Stimulated activated CD4-positive, alpha-beta T cell treated with anti-CD3 and anti-CD28 coated beads, Interleukin-15, amount 100 ng/mL, for 48 hours (primary cell): ENCODE measurements around the gene DSTN.

Experiments
- DNase-seq, 2 donors: peaks; one replicate each; pipeline ENCODE4 v3.0.0-alpha.2; 2020; ENCODE audit warnings: low read depth in 2 of 2

DSTN gene

DNA sequence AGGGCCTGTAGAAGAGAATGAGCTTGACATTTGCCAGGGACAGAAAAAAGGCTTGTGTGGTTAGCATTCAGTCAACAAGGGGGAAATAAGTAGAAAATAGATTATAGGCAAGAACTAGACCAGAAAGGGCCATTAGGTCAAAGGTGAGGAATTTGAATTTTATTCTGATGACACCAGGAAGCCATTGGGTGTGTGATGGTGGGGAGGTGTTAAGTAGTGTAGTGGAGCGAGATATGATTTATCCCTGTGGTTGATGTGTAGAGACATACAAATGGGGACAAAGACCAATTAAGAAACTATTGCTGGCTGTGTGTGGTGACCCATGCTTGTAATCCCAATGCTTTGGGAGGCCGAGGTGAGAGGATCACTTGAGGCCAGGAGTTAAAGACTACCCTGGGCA lies 11.0 kb downstream of the DSTN start:
- DNase-seq, result no peak

DNA sequence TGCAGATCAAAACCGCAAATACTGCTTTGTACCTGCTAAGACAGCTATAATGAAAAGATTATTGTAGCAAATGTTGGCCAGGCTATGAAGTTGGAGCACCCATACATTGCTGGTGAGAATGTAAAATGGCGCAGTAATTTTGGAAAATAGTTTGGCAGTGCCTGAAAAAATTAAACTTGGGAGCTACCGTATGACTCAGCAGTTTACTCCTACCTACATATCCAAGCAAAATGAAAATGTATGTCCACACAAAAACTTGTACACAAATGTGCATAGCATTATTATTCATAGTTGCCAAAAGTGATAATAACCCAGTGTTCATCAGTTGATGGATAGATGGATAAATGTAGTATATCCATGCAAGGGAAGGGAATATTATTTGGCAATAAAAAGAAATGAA lies 13.3 kb downstream of the DSTN start:
- no peak for DNase-seq

DNA sequence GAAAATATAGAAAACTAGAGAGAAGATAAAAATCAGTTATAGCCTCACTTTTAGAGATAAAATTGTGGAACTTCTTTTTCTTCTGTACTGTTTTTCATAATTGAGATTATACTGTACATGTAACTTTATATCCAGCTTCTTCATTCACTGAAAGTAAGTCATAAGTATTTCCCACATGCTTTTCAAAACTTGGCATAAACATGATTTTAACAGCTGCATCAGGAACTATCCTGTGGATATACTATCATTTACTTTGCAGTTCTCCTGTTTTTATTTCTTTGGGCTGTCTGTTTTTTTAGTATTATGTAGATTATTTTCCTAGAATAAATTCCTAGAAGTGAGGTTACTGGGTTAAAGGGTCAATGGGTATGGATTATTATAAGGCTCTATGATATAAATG lies 14.8 kb downstream of the DSTN start:
- no peak for DNase-seq

DNA sequence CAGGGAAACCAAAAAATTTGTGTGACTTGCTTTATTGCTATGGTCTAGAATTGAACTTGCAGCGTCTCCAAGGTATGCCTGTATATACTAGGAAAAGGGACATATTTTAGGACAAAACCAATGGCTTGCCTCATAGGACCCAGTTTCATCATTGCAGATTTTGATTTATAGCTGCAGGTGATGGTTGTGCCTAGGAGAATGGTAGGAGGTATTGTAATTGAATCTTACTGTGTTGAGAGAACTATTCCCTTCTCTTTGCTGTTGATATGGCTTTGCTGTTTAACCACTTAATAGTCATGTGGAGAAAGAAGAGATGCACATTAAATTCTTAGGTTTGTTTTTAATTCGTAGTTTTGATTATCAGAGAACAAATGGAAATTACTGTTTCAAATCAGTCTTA lies 16.4 kb downstream of the DSTN start:
- DNase-seq, result no peak

DNA sequence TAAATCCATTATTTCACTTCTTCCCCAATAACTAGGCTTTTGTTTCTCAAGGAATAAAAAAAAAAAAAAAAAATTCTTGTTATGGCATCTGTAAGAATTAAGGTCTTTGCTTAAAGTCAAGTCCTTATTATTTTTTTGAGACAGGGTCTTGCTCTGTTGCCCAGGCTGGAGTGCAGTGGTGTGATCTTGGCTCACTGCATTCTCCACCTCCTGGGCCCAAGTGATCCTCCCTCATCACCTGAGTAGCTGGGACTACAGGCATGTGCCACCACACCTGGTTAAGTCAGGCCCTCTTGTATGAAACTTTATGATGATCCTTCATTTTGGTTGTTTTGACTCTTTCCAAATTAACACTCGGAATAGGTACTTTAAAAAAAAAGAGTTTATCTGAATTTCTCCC lies 17.3 kb downstream of the DSTN start:
- DNase-seq, result no peak

DNA sequence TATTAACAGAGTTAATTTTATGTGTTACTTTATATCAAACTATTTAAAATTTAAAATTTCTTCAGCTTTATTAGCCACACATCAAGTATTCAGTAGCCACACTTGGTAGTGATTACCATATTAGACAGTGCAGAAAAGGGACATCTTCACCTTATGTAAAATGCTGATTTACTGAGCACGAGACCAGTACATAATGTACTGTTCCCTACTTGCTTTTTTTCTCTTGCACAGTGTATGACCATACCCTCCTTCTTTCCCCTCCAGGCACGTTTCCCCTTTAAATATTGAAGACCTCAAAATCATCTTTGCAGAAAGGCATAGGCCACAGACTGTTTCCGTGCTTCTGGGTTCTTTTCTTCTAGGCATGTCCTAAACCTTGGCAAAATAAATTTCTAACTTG lies 17.9 kb downstream of the DSTN start:
- DNase-seq, result no peak

DNA sequence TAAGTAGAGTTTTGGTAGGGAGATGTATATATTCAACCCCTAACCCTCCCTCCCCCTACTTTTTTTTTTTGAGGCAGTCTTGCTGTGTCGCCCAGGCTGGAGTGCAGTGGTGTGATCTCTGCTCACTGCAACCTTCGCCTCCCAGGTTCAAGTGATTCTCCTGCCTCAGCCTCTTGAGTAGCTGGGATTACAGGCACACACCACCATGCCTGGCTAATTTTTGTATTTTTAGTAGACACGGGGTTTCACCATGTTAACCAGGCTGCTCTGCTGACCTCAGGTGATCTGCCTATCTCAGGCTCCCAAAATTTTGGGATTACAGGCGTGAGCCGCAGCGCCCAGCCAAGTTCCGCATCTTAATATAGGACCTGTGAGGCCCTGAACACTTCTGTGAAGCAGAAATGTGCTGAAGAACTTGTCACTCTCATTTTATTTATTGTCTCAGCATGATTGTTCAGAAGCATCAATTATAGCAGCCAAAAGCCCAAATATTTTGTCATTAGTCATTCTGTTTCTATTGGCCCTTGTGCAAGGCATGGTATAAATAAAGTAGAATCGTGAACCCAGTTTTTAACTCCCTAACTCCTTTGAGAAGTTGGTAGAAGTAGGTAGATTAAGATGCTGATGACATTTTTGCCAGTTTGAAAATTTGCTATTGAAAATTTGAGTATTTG lies 19.4 kb downstream of the DSTN start:
- DNase-seq, result no peak

GRCh38 chr20:17590245-17590644 lies 20.4 kb downstream of the DSTN start:
- no peak for DNase-seq

DNA sequence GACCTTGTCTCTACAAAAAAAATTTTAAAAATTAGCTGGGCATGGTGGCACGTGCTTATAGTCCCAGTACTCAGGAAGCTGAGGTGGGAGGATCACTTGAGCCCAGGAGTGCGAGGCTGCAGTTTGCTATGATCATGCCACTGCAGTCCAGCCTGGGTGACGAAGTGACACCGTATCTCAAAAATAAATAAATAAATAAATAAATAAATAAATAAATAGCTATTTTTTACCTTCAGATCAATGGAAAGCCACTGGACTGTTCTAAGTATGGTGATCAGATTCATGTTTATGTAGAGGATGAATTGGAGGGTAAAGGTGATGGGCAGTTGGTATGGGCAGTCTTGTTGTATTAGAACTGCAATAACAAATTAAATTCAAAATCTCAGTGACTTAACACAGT lies 24.0 kb downstream of the DSTN start:
- DNase-seq, result no peak

DNA sequence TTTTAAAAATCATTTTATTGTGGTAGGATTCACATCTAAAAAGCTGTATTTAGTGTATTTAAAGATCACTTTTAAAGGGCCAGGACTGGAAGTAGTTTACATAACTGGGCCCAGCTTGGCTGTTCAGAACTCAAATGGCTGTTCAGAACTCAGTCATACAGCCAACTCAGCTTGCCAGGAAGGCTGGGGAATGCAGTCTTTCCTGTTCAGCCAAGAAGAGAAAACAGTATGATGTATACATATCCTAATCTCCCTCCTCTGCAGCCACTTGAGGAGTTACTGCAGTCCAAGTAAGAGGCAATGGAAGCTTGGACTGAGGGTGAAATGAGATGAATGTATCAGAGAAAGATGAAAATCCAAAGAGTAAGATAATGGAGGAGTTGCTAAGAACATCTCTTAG lies 24.6 kb downstream of the DSTN start:
- DNase-seq, result no peak

GRCh38 chr20:17595856-17596255 lies 26.0 kb downstream of the DSTN start:
- DNase-seq, result no peak

DNA sequence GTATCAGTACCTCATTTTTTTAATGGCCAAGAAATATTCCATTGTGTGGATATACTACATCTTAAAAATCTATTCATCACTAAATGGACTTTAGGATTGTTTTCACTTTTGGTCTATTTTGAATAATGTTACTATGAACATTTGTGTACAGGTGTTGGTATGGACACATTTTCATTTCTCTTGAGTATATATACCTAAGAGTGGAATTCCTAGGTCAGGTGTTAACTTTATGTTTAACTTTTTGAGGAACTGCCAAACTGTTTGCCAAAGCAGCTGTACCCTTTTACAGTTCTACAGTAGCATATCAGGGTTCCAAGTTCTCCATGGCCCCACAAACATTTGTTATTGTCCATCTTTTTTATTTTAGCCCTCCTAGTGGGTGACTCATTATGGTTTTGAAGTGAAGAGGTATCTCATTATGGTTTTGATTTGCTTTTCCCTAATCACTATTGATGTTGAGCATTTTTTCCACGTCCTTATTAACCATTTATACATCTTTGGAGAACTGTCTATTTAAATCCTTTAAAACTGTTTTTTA lies 28.2 kb downstream of the DSTN start:
- DNase-seq, result no peak

GRCh38 chr20:17601957-17602356 lies 32.1 kb downstream of the DSTN start:
- DNase-seq, result no peak

- DNase-seq, result no peak
These were observed 32.6 kb downstream of the DSTN start for GRCh38 chr20:17602493-17602892.

GRCh38 chr20:17605131-17605660 lies 35.3 kb downstream of the DSTN start:
- no peak for DNase-seq

- no peak for DNase-seq
These were observed 36.1 kb downstream of the DSTN start for GRCh38 chr20:17606001-17606400.

DNA sequence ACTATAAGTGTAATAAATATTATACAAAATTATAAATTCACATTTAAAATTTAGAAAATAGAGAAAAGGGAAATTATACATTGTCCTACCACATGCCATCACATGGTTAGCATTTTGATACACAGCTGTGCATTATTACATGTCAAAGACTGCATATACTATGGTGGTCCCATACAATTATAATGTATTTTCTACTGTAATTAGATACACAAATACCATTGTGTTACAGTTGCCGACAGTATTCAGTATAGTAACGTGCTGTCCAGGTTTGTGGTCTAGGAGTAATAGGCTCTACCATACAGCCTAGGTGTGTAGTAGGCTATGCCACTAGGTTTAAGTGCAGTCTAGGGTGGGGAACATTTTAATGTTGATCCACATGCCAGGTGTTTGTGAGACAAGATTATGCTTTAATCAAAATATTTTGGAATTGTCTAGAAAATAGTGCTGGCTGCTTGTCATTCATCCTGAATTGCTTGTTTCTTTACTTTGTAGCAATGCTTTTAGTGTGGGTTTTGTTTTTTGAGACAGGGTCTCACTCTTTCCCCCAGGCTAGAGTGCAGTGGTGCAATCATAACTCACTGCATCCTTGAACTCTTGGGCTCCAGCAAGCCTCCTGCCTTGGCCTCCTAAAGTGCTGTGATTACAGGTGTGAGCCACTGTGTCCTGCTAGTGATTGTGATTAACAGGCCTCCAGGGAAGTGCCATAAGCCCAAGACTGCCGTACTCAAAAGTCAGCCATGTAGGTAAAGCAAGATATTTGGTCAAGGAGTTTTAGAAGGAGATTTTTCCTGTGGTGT lies 39.0 kb downstream of the DSTN start:
- no peak for DNase-seq

DNA sequence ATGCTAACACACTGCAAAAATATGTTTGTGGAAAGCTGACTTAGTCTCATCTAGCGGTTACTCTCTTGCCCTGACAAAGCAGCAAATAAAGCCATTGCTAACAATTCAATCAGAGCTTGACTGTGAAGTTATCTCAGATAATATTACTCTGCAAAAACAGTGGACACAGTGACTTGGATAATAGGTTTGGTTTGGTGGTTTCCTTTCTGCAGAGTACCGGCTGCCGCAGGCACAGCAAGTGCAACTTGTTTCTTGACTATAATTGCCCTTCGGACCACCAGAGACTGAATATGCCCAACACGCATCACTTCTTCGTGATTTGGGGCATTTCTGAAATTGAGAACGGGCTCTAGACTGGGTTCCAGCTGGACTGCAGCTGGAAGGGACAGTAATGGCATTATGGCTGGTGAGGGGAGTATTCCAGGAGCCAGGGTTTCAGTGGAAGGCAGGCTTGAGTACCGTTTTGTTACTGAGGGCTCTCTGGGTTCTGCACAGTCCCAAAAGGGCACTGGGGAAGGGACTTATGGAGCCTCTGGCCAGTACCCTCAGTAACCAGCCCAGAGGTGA lies 40.0 kb downstream of the DSTN start:
- no peak for DNase-seq

DNA sequence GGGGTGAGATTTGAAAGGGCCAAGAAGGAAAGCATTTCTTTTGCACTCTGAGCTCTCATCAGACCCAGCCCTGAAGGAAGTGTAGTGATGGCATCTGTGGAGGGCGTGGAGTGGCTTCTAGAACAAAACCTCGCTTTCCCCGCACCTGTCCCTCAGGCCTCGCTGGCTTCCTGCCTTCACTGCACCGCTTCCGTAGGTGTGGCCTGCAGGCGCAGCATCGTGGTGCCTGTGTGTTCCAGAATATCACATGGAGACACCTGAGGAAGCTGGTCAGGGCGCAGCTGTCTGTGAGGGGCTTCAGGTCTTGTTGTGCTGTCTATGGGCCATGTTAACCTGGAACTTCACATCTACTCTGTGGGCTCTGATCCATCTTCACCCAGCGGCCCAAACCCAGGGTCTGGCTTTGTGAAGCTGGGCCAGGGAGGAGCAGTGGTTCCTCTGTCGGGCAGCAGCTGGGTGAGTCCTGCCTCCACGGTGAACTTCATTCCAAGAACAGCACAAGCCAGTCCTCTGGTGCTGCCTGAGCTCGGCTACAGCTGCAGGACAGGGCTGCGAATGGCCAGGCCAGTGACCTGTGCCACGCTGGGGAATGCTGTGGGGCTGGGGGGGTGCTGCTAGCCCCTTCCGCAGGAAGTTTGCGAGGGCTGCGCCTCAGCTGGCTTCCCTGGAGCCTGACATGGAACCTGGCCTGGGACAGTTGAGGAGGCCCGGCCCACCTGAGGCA lies 40.9 kb downstream of the DSTN start:
- peak in 1 of 2 donors; percentile 36 for DNase-seq

DNA sequence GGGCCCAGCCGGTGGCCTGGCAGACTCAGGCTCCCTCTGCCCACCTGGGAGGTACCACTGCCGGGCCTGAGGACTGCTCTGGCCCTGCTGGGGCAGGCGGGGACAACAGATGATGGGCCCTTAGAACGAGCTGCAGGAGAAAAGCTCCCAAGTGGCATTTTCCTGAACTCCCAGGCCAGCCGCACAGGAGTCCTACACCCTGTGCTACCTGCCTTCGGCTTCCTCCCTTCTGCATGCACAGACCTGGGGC lies 41.3 kb downstream of the DSTN start:
- no peak for DNase-seq

- no peak for DNase-seq
These were observed 41.8 kb downstream of the DSTN start for GRCh38 chr20:17611540-17612286.
